HepG2 (cell line): ENCODE data around the gene HSD3B7. TPM values are rescaled to one million over a fixed set of nuclear protein-coding genes. Genes with fewer than 3 reads are reported as not detected.

Experiments
- ATF7-NPFF ChIP-seq: sonication (generic); formaldehyde crosslinking; IDR thresholded peaks from 2 replicates; pipeline ENCODE4 v1.8.1; 2023; ENCODE audit warnings: mild to moderate bottlenecking, low read depth, missing genetic modification reagents, moderate library complexity
- DMAP1 ChIP-seq: IDR thresholded peaks from 2 replicates; pipeline ENCODE4 v1.6.1; 2016
- GLI4 ChIP-seq: sonication (generic); formaldehyde crosslinking; IDR thresholded peaks from 2 replicates; pipeline ENCODE4 v1.5.1; 2020; ENCODE audit warnings: missing genetic modification reagents, mild to moderate bottlenecking, moderate library complexity, borderline replicate concordance
- IRF1 ChIP-seq: sonication (generic); formaldehyde crosslinking; IDR thresholded peaks from 2 replicates; pipeline ENCODE4 v1.4.0; 2020; ENCODE audit warnings: low read depth, mild to moderate bottlenecking, missing genetic modification reagents
- KLF11 ChIP-seq: IDR thresholded peaks from 2 replicates; pipeline ENCODE4 v1.6.1; 2016; ENCODE audit warnings: missing compliant biosample characterization
- LCORL ChIP-seq, 2 experiments: fragments of 450-650 bp in 1 of 2; sonication (generic) in 1 of 2; formaldehyde crosslinking in 1 of 2; IDR thresholded peaks; 2 replicates each; pipeline versions ENCODE4 v1.5.0 to v1.6.1; 2017 to 2020; ENCODE audit warnings: antibody characterized with exemption in 1 of 2, missing genetic modification reagents in 1 of 2
- MXD1 ChIP-seq: sonication (generic); formaldehyde crosslinking; IDR thresholded peaks from 2 replicates; pipeline ENCODE4 v1.4.0; 2020; ENCODE audit warnings: mild to moderate bottlenecking, missing genetic modification reagents
- MXD3 ChIP-seq: IDR thresholded peaks from 2 replicates; pipeline ENCODE4 v1.6.1; 2016; ENCODE audit warnings: mild to moderate bottlenecking, missing biosample characterization, missing genetic modification reagents
- REPIN1 ChIP-seq: sonication (generic); formaldehyde crosslinking; IDR thresholded peaks from 2 replicates; pipeline ENCODE4 v1.8.0; 2022; ENCODE audit warnings: missing genetic modification reagents, low read depth, mild to moderate bottlenecking, borderline replicate concordance
- SMARCC2 ChIP-seq: fragments of 450-650 bp; IDR thresholded peaks from 2 replicates; pipeline ENCODE4 v1.6.1; 2017; ENCODE audit warnings: antibody characterized with exemption, mild to moderate bottlenecking
- SP140L ChIP-seq: sonication (generic); formaldehyde crosslinking; IDR thresholded peaks from 2 replicates; pipeline ENCODE4 v1.4.0; 2020; ENCODE audit warnings: missing genetic modification reagents, borderline replicate concordance
- THRA ChIP-seq: sonication (generic); formaldehyde crosslinking; IDR thresholded peaks from 2 replicates; pipeline ENCODE4 v1.4.0; 2020; ENCODE audit warnings: missing genetic modification reagents, borderline replicate concordance
- TRIM22 ChIP-seq: fragments of 450-650 bp; IDR thresholded peaks from 2 replicates; pipeline ENCODE4 v1.6.1; 2017
- ZFY ChIP-seq: sonication (generic); formaldehyde crosslinking; IDR thresholded peaks from 2 replicates; pipeline ENCODE4 v1.4.0; 2020; ENCODE audit warnings: missing genetic modification reagents
- ZKSCAN8 ChIP-seq: IDR thresholded peaks from 2 replicates; pipeline ENCODE4 v1.6.1; 2016; ENCODE audit warnings: borderline replicate concordance, missing genetic modification reagents, missing compliant biosample characterization
- ZNF230 ChIP-seq: sonication (generic); formaldehyde crosslinking; IDR thresholded peaks from 2 replicates; pipeline ENCODE4 v1.4.0; 2020; ENCODE audit warnings: mild to moderate bottlenecking, missing genetic modification reagents
- ZNF275 ChIP-seq: sonication (generic); formaldehyde crosslinking; IDR thresholded peaks from 2 replicates; pipeline ENCODE4 v1.8.0; 2022; ENCODE audit warnings: missing genetic modification reagents, mild to moderate bottlenecking, inconsistent platforms, borderline replicate concordance
- ZNF430 ChIP-seq: sonication (generic); formaldehyde crosslinking; IDR thresholded peaks from 2 replicates; pipeline ENCODE4 v1.9.0; 2021; ENCODE audit warnings: mild to moderate bottlenecking, missing genetic modification reagents
- ZNF557 ChIP-seq: sonication (generic); formaldehyde crosslinking; IDR thresholded peaks from 2 replicates; pipeline ENCODE4 v1.4.0; 2020; ENCODE audit warnings: missing genetic modification reagents
- ZNF558 ChIP-seq: sonication (generic); formaldehyde crosslinking; IDR thresholded peaks from 2 replicates; pipeline ENCODE4 v1.9.0; 2022; ENCODE audit warnings: mild to moderate bottlenecking, missing genetic modification reagents, borderline replicate concordance
- ZNF703 ChIP-seq: sonication (generic); formaldehyde crosslinking; IDR thresholded peaks from 2 replicates; pipeline ENCODE4 v1.5.1; 2020; ENCODE audit warnings: missing genetic modification reagents, mild to moderate bottlenecking, moderate library complexity, borderline replicate concordance
- ZNF776 ChIP-seq: sonication (generic); formaldehyde crosslinking; IDR thresholded peaks from 2 replicates; pipeline ENCODE4 v1.4.0; 2020; ENCODE audit warnings: mild to moderate bottlenecking, missing genetic modification reagents
- ZNF781 ChIP-seq: sonication (generic); formaldehyde crosslinking; IDR thresholded peaks from 2 replicates; pipeline ENCODE4 v1.5.1; 2020; ENCODE audit warnings: borderline replicate concordance, mild to moderate bottlenecking, missing genetic modification reagents; ENCODE audit errors: not compliant biosample characterization
- ZSCAN30 ChIP-seq: sonication (generic); formaldehyde crosslinking; IDR thresholded peaks from 2 replicates; pipeline ENCODE4 v1.5.0; 2020; ENCODE audit warnings: mild to moderate bottlenecking, missing genetic modification reagents
- polyA plus RNA-seq, 8 experiments: library from polyadenylated mRNA; depleted of rRNA in 3 of 8; stranded (reverse) in 7 of 8; unstranded in 1 of 8; fragments of >200 nt; fragmentation: Illumina TruSeq in 4 of 8; extraction: Trizol in 4 of 8; gene quantifications; 2 replicates each; pipeline versions ENCODE4 v1.2.1 to v1.2.3, GENCODE V29; 2011 to 2016; ENCODE audit warnings: low read depth in 4 of 8, missing spikeins in 1 of 8, mixed read lengths in 1 of 8; ENCODE audit not compliant: insufficient read depth in 1 of 8
- total RNA-seq, 5 experiments: library from RNA; depleted of rRNA; stranded (reverse); fragments of >200 nt; fragmentation: Illumina TruSeq; extraction: Trizol; gene quantifications; 2 replicates each; pipeline ENCODE4 v1.2.3, GENCODE V29; 2016; ENCODE audit warnings: low read depth in 1 of 5

Gene HSD3B7
- total and polyA plus RNA-seq, 2 of the 13 experiments (the other 11 are each of a cell fraction or from before 2014, with no cell fraction given) = 32.9 to 69.7 TPM

GRCh38 chr16:30985401-30986128 lies 558 bp downstream of the HSD3B7 start (continued):
- no peak; the same call in 1 of the 2 replicates for TF ChIP-seq ZNF275 (CRISPR knock-in tag)
- TF ChIP-seq MXD3 = no peak
- 0 out of 2 replicates have a peak, but pooled peaks have one; percentile 21 for TF ChIP-seq ZNF703
- peak; percentile 95 for TF ChIP-seq REPIN1 (CRISPR knock-in tag)
- no peak for TF ChIP-seq ZNF781
- no peak for TF ChIP-seq ZSCAN30
- peak; percentile 66; the same call in 1 of the 2 replicates for TF ChIP-seq ZNF776 (CRISPR knock-in tag)
- peak; percentile 95 for TF ChIP-seq ZNF558 (CRISPR knock-in tag)
- TF ChIP-seq KLF11 (CRISPR knock-in tag) = 0 out of 2 replicates have a peak, but pooled peaks have one; percentile 27
- TF ChIP-seq TRIM22 = no peak
- peak; percentile 19; the same call in 1 of the 2 replicates for TF ChIP-seq ZNF430 (CRISPR knock-in tag)
- TF ChIP-seq MXD1 (CRISPR knock-in tag) = peak; percentile 42; the same call in 1 of the 2 replicates
- TF ChIP-seq SP140L (CRISPR knock-in tag) = no peak
- no peak for TF ChIP-seq LCORL (IDR thresholded peaks at IDR 0.05)
- TF ChIP-seq LCORL (CRISPR knock-in tag; IDR thresholded peaks at IDR 0.05) = peak; percentile 68; the same call in 1 of the 2 replicates
- TF ChIP-seq ZNF557 (CRISPR knock-in tag) = no peak
- TF ChIP-seq ZFY (CRISPR knock-in tag) = peak; percentile 88
- 0 out of 2 replicates have a peak, but pooled peaks have one; percentile 93 for TF ChIP-seq GLI4 (CRISPR knock-in tag)
- TF ChIP-seq ZNF230 = peak; percentile 81
- no peak for TF ChIP-seq SMARCC2
- peak; percentile 66; the same call in 1 of the 2 replicates for TF ChIP-seq DMAP1 (CRISPR knock-in tag)
- TF ChIP-seq THRA (CRISPR knock-in tag) = no peak; the same call in none of the 2 replicates
- TF ChIP-seq ATF7-NPFF (CRISPR knock-in tag) = peak; percentile 86; the same call in 1 of the 2 replicates
- TF ChIP-seq IRF1 = 0 out of 2 replicates have a peak, but pooled peaks have one; percentile 26
- no peak for TF ChIP-seq ZKSCAN8 (CRISPR knock-in tag)
